SIG-M5 (cell line): ENCODE results near the gene PLD5.
"Not testable (repeated sequence)": the region's sequence is repeated elsewhere in the genome, so short reads cannot be mapped to it uniquely, and the experiment has no call there.

Experiments
- DNase-seq: peaks from one replicate; lab custom pipeline; 2025; lab: John Stamatoyannopoulos, UW

PLD5 gene

DNA sequence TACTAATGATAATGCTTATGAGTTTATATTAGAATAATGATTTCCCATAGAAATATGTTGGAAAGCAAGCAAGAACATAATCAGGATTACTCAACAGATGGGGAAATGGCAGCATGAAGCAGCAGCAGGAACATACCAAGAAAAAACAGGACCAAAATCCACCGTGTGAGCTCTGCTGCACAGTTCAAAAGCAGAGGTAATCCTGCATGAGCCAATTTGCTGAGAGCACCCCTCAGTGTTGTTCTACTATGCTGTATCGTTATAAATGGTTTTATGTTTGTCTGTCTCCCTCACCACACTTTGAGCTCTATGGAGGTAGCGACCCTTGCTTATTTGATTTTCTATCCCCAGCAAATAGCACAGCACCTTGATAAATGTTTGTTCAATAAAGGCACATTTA lies 246.1 kb downstream of the PLD5 start:
- DNase-seq = not testable (repeated sequence)

DNA sequence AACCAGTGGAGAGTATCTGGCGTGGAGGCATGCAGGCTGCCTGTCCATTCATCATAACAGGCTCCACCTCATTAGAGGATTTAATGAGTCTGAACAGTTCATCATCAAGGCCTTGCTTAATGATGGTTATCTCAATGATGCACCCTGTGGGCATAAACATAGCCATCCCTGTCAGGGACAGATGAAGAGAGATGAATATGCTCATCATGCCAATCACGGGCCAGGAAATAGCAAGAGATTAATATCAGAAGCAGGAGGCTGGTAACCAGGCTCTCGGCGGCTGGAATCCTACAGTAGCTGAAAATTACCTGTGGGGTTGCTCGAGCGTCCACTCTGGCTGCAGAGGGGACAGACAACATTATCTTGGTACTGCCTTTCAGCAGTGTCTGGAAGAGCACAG lies 247.7 kb downstream of the PLD5 start:
- DNase-seq = not testable (repeated sequence)

DNA sequence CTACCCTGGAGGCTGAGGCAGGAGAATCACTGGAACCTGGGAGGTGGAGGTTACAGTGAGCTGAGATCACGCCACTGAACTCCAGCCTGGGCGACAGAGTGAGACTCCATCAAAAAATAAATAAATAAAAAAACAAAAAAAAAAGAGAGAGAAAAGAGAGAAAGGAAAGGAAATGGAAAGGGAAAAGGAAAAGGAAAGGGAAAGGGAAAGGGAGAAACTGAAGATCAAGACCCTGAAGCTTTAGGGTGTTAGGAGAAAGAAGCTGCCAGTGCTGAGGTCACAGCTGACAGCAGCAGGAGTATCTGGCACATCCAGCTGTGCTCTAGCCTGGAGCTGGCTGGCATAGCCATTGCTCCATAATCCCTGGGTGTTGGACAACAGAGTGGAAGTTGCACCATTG lies 257.5 kb downstream of the PLD5 start:
- DNase-seq = not testable (repeated sequence)

DNA sequence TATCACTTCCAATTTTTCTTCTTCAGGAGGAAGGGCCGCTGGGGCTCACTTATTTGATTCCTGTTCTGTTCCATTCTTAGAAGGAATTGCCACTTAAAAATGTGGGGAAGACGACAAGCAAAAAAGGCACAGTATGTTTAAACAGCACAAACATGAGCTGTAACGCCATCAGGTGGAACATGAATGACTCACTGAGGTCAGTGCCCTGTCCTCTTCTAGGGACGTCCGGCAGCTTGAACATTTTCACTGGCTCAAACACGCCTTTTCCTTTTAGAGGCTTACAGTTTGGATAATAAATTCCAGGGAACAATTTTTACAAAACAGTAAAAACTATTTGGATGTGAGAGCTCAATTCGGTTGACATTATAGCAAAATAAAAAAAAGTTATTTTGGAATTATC lies 260.1 kb downstream of the PLD5 start:
- not testable (repeated sequence) for DNase-seq

DNA sequence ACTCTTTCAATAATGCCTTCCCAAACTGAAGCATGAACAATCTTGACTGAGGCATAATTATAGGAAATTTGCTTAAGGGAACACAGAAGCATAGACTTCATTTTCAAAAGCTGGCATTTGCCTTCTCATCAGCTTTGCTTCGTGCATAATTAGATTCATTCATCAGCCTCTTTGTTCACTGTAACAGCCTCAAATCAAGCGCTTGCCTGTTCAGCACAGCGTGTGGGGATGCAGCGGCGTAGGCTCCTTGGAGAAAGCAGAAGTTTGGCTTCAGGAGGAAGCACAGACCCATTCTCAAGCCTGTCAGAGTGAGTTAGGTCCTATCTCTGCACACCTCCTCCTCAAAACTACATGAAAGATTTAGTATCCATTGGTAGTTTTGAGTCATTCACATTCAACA lies 279.2 kb downstream of the PLD5 start:
- DNase-seq = no peak

DNA sequence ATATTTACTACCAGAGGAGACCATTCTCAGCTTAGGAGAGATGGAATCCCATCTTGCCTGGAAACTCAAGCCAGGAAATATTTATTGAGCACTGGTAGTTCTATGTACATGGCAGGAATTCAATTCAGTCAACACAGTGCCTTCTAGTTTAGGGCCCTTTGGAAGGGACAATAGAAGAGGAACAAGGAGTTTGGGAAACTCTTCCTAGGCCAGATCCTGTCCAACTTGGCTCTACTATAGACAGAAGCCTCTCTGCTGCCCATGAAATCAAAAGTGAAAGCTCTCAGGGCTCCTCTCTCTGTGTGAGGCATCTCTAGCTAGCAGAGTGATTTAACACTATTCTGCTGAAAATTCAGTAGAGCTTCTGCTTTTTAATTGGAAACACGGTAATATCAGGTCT lies 281.0 kb downstream of the PLD5 start:
- no peak for DNase-seq

DNA sequence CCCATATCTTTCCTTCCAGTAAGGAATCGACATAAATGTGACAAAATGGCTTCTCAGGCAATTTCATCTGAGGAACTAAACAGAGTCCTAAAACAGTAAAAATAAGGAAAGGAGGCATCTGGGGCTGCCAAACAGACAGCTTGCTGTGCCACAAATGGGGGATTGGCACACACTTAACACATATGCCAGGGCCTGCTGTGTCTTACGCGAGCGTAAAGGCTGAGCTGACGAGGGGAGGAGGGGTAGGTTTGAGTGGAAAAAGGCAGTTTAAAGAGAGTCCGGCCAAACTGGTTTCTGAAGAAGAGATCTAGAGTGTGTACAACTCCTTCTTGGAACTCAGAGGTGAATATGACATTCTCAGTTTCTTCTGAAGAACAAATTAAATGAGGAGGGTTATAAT lies 281.5 kb downstream of the PLD5 start:
- no peak for DNase-seq

DNA sequence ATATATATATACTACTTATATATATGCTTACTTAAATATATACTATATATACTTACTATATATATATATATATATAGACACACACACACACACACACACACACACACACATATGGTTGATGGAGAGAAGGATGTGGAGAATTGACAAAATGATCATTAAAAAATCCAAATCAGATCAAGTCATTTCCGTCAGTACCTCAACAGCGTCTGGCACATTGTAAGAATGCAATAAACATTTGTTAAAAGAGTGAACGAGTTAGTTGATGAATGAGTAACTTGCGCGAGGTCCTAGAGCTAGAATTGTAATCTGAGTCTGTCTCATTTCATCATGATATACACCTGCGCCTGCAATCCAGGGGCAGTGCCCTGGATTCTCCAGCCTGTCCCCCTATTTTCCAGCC lies 282.6 kb downstream of the PLD5 start:
- no peak for DNase-seq

DNA sequence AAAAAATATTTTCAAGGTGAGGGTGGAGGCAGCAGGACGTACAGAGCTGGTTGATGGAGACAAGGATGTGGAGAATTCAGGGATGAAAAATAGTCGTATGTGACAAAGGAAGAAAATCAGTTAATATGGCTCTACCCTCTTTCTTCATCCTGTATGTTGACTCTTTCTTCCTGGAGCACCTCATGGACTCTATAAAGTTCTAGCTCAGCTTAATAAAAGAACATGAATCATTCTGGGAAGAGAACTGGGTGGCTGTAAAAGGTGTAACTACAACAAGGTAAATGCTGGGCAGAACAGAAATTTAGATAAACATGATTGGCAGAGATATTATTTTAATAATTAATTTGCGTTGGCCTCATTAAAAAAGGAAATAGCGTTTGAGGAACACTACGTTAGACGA lies 283.8 kb downstream of the PLD5 start:
- DNase-seq = no peak

DNA sequence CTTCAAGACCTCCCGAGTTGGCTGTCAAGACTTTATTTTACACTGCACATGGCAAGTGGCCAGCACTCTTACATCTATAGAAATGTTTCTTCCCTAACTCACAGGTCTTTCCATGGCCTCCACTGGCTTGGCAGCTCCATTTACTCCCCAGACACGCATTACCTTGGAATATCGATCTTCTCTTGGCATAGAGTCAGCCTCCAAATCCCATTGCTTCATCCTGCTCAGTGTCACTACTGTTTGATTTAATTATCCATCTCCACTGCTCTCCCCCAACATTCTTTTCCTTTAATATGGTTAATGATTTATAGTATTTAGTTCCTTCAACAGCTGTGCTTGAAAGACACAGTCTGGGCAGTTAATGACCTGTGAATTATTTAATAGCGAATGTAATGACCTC lies 284.4 kb downstream of the PLD5 start:
- DNase-seq = no peak

DNA sequence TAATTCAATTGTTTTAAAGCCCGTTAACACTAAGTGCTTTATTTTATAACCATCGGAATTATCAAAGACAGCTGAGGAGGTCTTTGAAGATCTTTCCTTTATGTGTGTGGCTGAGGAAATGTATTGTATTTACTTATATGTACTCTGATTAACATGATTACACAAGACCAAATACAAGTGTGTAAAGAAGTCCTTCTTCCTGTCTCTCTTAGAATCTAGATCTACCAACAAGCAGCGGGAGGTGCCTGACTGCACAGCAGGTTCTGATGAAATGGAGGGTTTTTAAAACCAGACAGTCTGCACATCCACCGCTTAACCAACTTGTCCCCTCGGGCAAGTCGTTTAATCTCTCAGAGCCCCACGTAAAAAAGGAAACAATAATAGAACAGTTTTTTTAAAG lies 285.1 kb downstream of the PLD5 start:
- DNase-seq = no peak

DNA sequence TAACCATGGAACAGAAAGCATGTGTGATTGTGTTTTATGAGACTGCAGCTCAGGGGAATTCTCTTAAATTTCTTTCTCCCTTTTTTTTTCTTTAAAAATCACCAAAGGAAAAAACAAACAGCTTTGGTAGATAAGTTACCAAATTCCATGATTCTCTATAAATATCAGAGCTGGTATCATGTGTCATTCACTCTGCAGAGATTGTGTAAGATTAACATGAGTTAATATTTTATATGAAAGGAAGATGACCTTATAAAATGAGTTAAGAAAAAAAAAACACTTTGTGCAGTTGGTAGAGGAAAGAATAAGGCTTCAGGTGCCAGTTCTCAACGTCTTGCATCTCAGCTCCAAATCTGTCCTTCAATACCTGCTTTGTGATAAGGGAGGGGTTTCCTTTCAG lies 287.4 kb downstream of the PLD5 start:
- DNase-seq = no peak

DNA sequence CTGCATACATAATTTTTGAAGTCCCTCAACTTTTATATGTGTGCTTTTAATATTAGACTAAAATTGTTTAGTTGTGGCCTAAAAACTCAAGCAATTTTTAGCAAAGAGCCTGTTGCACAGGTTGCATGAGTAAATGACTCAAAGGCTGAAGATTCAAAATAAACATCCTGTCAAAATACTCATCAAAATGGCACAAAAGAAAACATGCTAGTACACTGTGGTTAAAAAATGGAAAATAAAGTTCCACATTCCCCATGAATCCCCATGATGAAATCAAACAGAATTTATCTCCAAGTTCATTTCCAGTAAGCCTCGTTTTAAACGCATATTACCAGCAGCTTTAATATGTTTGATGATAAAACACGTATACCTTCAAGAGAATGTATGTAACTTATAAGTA lies 295.5 kb downstream of the PLD5 start:
- no peak for DNase-seq

DNA sequence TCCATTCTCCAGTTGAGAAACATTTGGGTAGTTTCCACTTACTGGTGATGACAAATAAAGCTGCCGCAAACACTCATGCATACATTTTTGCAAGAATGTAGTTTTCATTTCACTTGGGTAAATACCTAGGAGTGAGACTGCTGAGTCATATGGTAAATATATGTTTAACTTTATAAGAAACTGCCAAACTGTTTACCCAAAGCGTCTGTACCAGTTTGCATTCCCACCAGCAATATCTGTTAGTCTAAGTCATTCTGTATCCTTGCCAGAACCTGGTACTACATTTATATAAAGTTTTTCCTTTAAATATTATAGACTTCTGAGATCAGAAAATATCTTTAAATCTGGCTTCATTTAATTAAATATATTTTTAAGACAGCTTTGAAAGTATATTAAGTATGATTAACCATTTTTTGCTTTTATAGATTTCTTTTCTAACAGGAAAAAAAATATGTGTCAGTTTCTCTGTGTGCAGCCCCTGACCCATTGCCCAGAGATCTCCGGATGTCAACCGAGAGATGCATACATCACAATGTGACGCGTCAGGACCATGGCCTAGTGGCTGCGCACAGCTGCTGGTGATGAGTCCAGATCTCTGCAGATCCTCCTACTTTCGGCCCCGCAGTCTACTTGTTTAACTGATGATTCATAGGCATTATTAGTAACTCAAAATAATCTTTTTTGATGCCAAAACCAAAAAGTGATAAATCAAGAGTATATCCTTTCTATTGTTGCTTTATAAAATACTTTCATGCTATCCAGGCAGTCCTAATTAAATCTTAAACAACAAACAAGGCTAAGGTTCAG lies 298.5 kb downstream of the PLD5 start:
- DNase-seq = no peak

DNA sequence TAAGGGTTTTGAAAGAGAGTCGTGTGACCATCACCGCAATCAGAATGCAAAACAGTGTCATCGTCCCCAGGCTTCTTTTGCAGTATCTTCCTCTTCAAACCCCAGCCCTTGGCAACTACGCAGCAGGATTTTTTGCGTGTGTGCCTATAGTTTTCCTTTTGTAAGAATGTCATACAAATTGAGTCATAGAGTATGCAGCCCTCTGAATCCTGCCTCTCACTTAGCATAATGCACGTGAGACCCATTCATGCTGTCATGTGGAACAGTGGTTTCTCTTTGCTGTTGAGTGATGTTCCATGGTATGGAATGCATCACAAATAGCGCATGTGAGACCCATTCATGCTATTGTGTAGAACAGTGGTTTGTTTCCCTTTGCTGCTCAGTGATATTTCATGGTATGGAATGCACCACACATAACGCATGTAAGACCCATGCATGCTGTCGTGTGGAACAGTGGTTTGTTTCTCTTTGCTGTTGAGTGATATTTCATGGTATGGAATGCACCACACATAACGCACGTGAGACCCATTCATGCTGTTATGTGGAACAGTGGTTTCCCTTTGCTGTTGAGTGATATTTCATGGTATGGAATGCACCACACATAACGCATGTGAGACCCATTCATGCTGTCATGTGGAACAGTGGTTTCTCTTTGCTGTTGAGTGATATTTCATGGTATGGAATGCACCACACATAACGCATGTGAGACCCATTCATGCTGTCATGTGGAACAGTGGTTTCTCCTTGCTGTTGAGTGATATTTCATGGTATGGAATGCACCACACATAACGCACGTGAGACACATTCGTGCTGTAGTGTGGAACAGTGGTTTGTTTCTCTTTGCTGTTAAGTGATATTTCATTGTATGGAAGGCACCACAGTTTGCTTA lies 299.4 kb downstream of the PLD5 start:
- DNase-seq = not testable (repeated sequence)

DNA sequence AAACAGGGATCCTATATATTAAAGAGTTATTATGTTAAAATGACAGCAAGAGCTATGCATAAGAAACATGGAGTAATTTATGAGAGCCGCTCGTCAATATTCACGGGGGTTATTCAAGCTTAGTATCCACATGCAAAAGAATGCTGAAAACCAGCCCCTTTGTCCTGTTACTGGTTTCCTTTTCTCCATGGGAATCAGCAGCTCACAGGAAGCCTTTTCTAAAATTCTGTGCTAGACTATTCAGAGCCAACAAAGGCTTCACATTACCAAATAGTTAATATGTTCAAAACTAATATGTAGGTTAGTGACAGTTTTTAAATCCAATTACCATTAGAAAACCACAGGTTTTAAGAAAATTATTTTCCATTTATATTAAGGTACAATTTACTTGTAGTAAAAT lies 300.0 kb downstream of the PLD5 start:
- DNase-seq = no peak

DNA sequence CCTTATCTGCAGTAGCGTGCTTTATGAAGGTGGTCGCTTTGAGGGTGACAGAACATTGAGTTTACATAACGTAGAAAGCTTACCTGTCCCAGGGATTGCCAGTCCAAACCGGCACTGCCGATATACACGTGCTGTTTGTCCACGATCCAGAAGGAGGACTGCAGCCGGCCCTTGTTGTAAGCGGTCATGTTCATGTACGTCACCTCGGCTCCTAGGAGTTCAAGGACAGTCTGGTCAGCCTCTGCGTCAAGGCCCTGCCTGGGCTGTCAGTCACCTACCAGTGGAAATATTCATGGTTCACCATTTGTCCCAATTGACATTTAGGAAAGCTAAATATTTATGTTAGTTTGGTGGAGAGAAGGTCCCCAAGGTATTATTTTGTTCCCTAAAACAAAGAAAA lies 304.6 kb downstream of the PLD5 start:
- DNase-seq = no peak

DNA sequence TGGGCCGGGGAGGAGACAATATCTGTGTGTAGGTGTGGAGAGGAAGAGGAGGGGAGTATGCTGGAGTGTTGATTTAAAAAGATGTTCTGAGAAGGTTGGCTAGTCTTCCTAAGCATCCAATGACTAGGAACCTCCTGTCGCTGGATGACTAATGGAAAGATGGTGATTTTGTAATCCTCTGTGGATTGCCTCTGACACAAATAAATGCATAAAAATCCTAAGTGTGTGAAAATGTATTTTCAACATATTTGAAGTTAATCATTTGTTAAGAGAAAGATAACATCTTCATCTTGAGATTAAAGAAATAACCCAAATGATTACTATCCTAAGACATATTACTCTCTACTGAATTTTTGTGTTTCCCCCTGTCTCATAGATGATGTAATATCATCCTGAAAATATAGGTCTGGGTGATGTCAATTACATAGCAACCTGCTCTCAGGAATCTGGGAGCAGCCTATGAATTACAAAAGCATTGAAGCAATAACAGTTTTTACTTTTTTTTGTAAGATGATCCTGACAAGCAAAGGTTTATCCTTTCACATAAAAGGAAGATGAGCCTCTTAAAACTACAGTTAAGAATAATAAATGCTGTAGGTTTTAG lies 305.1 kb downstream of the PLD5 start:
- no peak for DNase-seq

DNA sequence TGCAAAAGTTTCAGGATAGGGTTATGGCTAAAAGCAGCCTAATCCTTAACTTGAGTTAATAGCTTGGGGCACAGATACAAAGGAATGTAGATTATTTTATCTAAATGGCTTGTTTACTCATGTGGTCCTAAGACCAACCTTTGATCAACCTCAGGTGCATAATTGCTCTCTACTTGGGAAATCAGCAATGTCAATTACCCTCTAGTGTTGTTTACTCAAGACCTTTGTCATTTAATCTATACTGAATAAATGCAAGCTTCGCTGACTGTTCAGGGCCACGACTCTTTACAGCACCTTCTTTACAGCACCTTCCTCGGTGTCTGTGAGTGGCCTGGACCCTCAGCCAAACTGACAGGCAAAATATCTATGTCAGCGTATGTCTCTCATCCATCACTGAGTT lies 308.1 kb downstream of the PLD5 start:
- DNase-seq = no peak

DNA sequence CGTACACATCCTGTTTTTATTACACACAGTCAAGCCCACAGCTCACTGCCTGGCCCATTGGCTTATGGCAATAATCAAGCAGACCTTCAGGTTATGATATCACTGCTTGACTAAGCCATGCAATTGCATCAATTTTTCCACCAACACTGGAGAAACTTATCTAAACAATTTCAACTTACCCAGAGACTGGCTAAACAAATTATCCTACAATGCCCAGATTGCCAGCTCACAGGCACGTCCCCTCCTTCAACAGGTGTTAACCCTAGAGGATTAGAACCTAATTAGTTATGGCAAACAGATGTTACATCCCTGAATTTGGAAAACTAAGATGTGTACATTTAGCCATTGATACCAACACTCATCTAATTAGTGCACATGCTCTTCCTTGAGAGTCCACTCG lies 310.0 kb downstream of the PLD5 start:
- not testable (repeated sequence) for DNase-seq

DNA sequence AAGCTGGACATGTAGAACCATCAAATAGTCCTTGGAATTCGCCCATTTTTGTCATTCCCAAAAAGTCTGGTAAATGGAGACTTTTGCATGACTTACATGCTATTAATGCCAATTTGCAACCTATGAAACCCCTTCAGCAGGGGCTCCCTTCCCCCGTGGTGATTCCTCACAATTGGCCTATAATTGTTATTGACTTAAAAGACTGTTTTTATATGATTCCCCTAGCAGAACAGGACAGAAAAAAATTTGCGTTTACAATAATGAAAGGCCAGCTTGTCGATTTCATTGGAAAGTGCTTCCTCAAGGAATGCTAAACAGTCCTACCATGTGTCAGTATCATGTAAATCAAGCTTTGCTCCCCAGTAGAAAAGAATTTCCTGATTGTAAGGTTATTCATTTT lies 311.5 kb downstream of the PLD5 start:
- not testable (repeated sequence) for DNase-seq

DNA sequence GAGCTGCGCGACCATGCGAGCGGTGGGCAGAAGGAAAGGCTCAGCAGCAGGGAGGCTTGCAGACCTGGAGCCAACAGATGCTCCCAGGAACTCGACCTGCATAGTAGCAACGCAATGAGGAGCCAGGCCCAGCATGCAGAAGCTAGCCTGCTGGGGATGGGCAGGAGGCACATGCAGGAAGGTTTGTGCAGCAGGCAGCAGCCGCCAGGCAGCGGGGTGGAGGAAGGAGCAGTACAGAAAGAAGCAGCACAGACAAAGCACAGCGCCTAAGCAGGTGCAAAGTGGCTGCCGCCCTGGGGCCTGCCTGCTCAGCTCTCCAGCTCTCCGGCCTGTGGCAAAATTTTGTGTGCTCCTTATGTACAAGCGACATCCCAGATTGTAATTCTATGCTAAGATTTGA lies 312.1 kb downstream of the PLD5 start:
- no peak for DNase-seq
